OCI-LY3 (cell line): ENCODE data around the gene ZCCHC3.

Experiments
- EZH2phosphoT487 ChIP-seq: fragments of 200-600 bp; shearing (Covaris generic); IDR thresholded peaks from 2 replicates; pipeline ENCODE4 v1.6.1; 2018; ENCODE audit warnings: antibody characterized with exemption, mixed run types, low read depth
- TF ChIP-seq, protein P1 (sequence below): fragments of 200-600, 300-600 bp; sonication (generic); IDR thresholded peaks from 2 replicates; pipeline ENCODE4 v1.5.1; 2014; ENCODE audit warnings: antibody characterized with exemption, low read length, low read depth

DNA sequence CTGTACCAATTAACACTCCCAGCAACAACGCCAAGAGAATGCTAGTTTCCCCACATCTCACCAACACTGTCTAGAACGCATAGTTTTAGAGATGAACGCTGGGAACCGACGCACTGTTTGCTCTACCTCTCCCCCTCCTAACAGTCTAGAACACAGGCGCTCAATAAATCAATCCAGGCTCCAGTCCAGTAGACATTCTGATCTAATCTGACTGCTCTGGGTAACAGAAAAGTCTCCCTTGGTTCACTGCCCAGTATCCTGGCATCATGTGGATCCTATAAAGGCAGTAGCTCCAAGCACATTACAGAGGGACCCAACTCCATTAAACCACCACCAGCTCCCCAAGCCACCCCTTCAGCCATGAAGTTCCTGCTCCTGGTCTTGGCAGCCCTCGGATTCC is 40.0 kb upstream of the ZCCHC3 start, which contains the start of gene DEFB132:
- TF ChIP-seq, protein P1, sequence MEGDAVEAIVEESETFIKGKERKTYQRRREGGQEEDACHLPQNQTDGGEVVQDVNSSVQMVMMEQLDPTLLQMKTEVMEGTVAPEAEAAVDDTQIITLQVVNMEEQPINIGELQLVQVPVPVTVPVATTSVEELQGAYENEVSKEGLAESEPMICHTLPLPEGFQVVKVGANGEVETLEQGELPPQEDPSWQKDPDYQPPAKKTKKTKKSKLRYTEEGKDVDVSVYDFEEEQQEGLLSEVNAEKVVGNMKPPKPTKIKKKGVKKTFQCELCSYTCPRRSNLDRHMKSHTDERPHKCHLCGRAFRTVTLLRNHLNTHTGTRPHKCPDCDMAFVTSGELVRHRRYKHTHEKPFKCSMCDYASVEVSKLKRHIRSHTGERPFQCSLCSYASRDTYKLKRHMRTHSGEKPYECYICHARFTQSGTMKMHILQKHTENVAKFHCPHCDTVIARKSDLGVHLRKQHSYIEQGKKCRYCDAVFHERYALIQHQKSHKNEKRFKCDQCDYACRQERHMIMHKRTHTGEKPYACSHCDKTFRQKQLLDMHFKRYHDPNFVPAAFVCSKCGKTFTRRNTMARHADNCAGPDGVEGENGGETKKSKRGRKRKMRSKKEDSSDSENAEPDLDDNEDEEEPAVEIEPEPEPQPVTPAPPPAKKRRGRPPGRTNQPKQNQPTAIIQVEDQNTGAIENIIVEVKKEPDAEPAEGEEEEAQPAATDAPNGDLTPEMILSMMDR: no peak
- no peak for TF ChIP-seq EZH2phosphoT487
